OCI-LY7 (cell line): Measurements from ENCODE around the gene CRYZ. TPM values are rescaled to one million over a fixed set of nuclear protein-coding genes. Genes with fewer than 3 reads are reported as not detected.

Source experiments
- BruUV-seq: library from RNA; stranded (reverse); fragments of 400-500 nt; replicated peaks from 2 replicates; lab custom pipeline; 2021; lab: Mats Ljungman, UMichigan
- CTCF ChIA-PET: fragments of 300-600 bp; sonication (Branson Sonifier 250); formaldehyde crosslinking; loops from one replicate; lab custom pipeline; 2022; ENCODE audit warnings: antibody characterized with exemption; ENCODE audit not compliant: unreplicated experiment; lab: Charles Lee
- POLR2A ChIA-PET: fragments of 300-600 bp; sonication (Branson Sonifier 250); formaldehyde crosslinking; loops from one replicate; lab custom pipeline; 2022; ENCODE audit warnings: antibody characterized with exemption; lab: Charles Lee
- DNase-seq: peaks from one replicate; pipeline ENCODE4 v3.0.0-alpha.2; 2015; ENCODE audit warnings: low spot score
- H2AFZ ChIP-seq: fragments of 200-600 bp; sonication (generic), shearing (Covaris generic); 2 replicates; pipeline ENCODE4 v1.6.1; 2014; ENCODE audit warnings: mild to moderate bottlenecking, antibody characterized with exemption, low read length, moderate library complexity
- H3K27ac ChIP-seq: fragments of 200-600 bp; sonication (generic); 2 replicates; pipeline ENCODE4 v1.5.1; 2014; ENCODE audit warnings: mixed run types, low read depth, mild to moderate bottlenecking, moderate library complexity, low read length, inconsistent platforms; ENCODE audit not compliant: poor library complexity, severe bottlenecking
- H3K36me3 ChIP-seq: fragments of 200-600 bp; sonication (generic); 2 replicates; pipeline ENCODE4 v1.6.1; 2014; ENCODE audit warnings: mild to moderate bottlenecking, antibody characterized with exemption, low read length, moderate library complexity, mixed read lengths; ENCODE audit not compliant: insufficient read depth
- H3K4me1 ChIP-seq: fragments of 200-600 bp; sonication (generic); 2 replicates; pipeline ENCODE4 v1.5.1; 2014; ENCODE audit warnings: mild to moderate bottlenecking, low read length; ENCODE audit not compliant: insufficient read depth, poor library complexity, severe bottlenecking
- H3K4me2 ChIP-seq: fragments of 200-600 bp; sonication (generic); 2 replicates; pipeline ENCODE4 v1.6.1; 2014; ENCODE audit warnings: mild to moderate bottlenecking, low read length
- H3K4me3 ChIP-seq: fragments of 200-600 bp; sonication (generic); 2 replicates; pipeline ENCODE4 v1.5.1; 2014; ENCODE audit warnings: mild to moderate bottlenecking, low read depth, low read length; ENCODE audit not compliant: poor library complexity, severe bottlenecking
- H3K79me2 ChIP-seq: fragments of 200-600 bp; sonication (generic); 2 replicates; pipeline ENCODE4 v1.6.1; 2016; ENCODE audit warnings: low read depth, mild to moderate bottlenecking, low read length, moderate library complexity, mixed read lengths; ENCODE audit not compliant: insufficient read depth
- H3K9me2 ChIP-seq: fragments of 200-600 bp; sonication (generic); 2 replicates; pipeline ENCODE4 v1.6.1; 2016; ENCODE audit warnings: mild to moderate bottlenecking, low read length, mixed read lengths; ENCODE audit not compliant: insufficient read depth
- H3K9me3 ChIP-seq: fragments of 200-600 bp; sonication (generic); 2 replicates; pipeline ENCODE4 v1.6.1; 2014; ENCODE audit warnings: mild to moderate bottlenecking, mixed run types, low read length, mixed read lengths
- H4K20me1 ChIP-seq: fragments of 200-600 bp; sonication (generic); 2 replicates; pipeline ENCODE4 v1.6.1; 2014; ENCODE audit warnings: mild to moderate bottlenecking, antibody characterized with exemption, low read length, moderate library complexity, mixed read lengths; ENCODE audit not compliant: insufficient read depth
- EZH2phosphoT487 ChIP-seq: fragments of 200-600 bp; sonication (generic); IDR thresholded peaks from 2 replicates; pipeline ENCODE4 v1.6.1; 2018; ENCODE audit warnings: low read depth, borderline replicate concordance, mild to moderate bottlenecking, mixed run types, antibody characterized with exemption, low read length, moderate library complexity, mixed read lengths
- intact Hi-C: fragments of 100-400 bp; cut with micrococcal nuclease; formaldehyde crosslinking; loops from one replicate; pipeline ENCODE4 v1.10.0; 2022; ENCODE audit not compliant: unreplicated experiment
- total RNA-seq, 2 experiments: library from RNA; depleted of rRNA in 1 of 2; stranded (reverse); fragments of >200 nt in 1 of 2; shearing (Covaris generic) in 1 of 2; gene quantifications; 2 replicates each; pipeline ENCODE4 v1.2.3, GENCODE V29; 2014 to 2022
- TF ChIP-seq, protein P1 (sequence below): fragments of 200-600 bp; sonication (generic); conservative IDR thresholded peaks from 2 replicates; pipeline ENCODE4 v1.5.1; 2014; ENCODE audit warnings: mild to moderate bottlenecking, antibody characterized with exemption, low read length, moderate library complexity, mixed read lengths

The CRYZ gene
- total RNA-seq, 2 experiments from 2014 or later = 27.8 to 39.0 TPM

DNA sequence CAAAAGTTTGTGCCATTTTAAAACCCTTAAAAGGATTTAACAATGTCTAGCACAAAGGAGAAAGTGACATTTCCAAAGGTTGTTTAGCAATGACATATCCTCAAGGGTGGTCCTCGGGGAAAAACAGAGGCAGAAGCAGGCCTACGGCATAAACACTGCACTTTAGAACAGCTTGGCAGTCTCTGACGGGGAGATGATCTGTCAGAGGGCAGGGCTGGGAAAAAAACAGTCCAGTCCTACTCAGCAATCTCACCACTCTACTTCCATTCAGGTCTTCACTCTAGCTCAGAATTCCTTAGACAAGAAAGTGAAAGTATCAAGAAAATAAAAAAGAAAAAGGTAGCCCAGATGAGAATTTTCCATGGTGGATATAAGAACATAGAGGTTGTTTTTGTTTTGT, 4.1 kb downstream of the CRYZ start:
- H3K79me2 ChIP-seq = peaks cover 4% of the 10 kb centered on the region; the same call in 1 of the 2 replicates
- H3K4me1 ChIP-seq = peaks cover 9% of the 10 kb centered on the region
- intact Hi-C loops = no loop called here
- H3K27ac ChIP-seq = no peak overlapping the region
- BruUV-seq = no TSS peak
- H4K20me1 ChIP-seq = no peaks in the 10 kb centered on the region
- ChIA-PET POLR2A (interaction anchor here (0.7 kb wide), 1 partner anchor 183 kb away, joined by 4 read pairs; no protein-coding TSS in a partner anchor), CTCF (no interaction called here)
- H3K4me2 ChIP-seq = no peak overlapping the region
- no peak for DNase-seq
- no peaks in the 10 kb centered on the region for H3K9me2 ChIP-seq
- H3K36me3 ChIP-seq = peaks cover 45% of the 10 kb centered on the region
- H2AFZ ChIP-seq = no peak overlapping the region
- H3K9me3 ChIP-seq = peaks cover 18% of the 10 kb centered on the region; the same call in 1 of the 2 replicates
- TF ChIP-seq, protein P1, sequence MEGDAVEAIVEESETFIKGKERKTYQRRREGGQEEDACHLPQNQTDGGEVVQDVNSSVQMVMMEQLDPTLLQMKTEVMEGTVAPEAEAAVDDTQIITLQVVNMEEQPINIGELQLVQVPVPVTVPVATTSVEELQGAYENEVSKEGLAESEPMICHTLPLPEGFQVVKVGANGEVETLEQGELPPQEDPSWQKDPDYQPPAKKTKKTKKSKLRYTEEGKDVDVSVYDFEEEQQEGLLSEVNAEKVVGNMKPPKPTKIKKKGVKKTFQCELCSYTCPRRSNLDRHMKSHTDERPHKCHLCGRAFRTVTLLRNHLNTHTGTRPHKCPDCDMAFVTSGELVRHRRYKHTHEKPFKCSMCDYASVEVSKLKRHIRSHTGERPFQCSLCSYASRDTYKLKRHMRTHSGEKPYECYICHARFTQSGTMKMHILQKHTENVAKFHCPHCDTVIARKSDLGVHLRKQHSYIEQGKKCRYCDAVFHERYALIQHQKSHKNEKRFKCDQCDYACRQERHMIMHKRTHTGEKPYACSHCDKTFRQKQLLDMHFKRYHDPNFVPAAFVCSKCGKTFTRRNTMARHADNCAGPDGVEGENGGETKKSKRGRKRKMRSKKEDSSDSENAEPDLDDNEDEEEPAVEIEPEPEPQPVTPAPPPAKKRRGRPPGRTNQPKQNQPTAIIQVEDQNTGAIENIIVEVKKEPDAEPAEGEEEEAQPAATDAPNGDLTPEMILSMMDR = no peak
- no peak for TF ChIP-seq EZH2phosphoT487
- no peak overlapping the region for H3K4me3 ChIP-seq

DNA sequence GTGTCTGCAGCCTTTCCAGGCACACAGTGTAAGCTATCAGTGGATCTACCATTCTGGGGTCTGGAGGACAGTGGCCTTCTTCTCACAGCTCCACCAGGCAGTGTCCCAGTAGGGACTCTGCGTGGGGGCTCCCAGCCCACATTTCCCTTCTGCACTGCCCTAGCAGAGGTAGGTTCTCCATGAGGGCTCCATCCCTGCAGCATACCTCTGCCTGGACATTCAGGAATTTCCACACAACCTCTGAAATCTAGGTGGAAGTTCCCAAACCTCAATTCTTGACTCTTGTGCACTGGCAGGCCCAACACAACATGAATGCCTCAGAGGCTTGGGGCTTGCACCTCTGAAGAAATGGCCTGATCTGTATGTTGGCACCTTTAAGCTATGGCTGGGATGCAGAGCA, 6.8 kb downstream of the CRYZ start:
- no peaks in the 10 kb centered on the region for H3K79me2 ChIP-seq
- H2AFZ ChIP-seq = no peak overlapping the region
- POLR2A ChIA-PET = interaction anchor here (0.9 kb wide), 1 partner anchor 10 kb away, joined by 4 read pairs; no protein-coding TSS in a partner anchor
- no peaks in the 10 kb centered on the region for H4K20me1 ChIP-seq
- no peak for DNase-seq
- CTCF ChIA-PET = interaction anchor here (0.6 kb wide), 1 partner anchor 1445 kb away, joined by 3 read pairs; no protein-coding TSS in a partner anchor
- no peak overlapping the region for H3K4me2 ChIP-seq
- intact Hi-C loops = no loop called here
- BruUV-seq = no TSS peak
- no peaks in the 10 kb centered on the region for H3K4me1 ChIP-seq
- no peak overlapping the region for H3K27ac ChIP-seq
- peaks cover 71% of the 10 kb centered on the region for H3K36me3 ChIP-seq
- no peak overlapping the region for H3K4me3 ChIP-seq
- peaks cover 18% of the 10 kb centered on the region; the same call in 1 of the 2 replicates for H3K9me3 ChIP-seq
- no peaks in the 10 kb centered on the region for H3K9me2 ChIP-seq
- no peak for TF ChIP-seq EZH2phosphoT487

DNA sequence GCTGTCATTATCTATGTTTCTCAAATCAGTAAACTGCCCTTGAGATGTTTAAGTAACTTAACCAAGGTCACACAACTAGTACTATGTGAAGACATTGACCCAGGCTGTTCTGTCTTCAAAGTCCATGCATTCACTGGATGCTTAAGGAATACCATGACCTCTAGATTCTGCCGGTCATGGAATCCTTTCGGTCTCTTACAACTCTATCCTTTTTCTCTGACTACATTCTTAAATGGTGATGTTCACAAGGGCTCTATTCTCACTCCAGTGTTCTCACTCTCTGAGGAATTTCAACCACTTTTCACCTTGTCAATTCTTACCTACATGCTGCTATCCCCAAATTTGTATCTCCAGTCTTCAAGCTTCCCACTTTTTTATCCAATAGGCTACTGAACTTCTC, 15.2 kb downstream of the CRYZ start:
- no peaks in the 10 kb centered on the region for H3K9me2 ChIP-seq
- CTCF ChIA-PET = no interaction called here
- no peak for DNase-seq
- POLR2A ChIA-PET = interaction anchor here (2.5 kb wide), 1 partner anchor 13 kb away, joined by 11 read pairs; no protein-coding TSS in a partner anchor
- TF ChIP-seq, protein P1 = no peak
- no peak for TF ChIP-seq EZH2phosphoT487
- H4K20me1 ChIP-seq = no peaks in the 10 kb centered on the region
- H3K27ac ChIP-seq = no peak overlapping the region
- H3K4me3 ChIP-seq = no peak overlapping the region
- no peaks in the 10 kb centered on the region for H3K79me2 ChIP-seq
- H2AFZ ChIP-seq = no peak overlapping the region
- intact Hi-C loops = no loop called here
- no TSS peak for BruUV-seq
- H3K4me1 ChIP-seq = no peaks in the 10 kb centered on the region
- peaks cover 85% of the 10 kb centered on the region for H3K36me3 ChIP-seq
- no peak overlapping the region for H3K4me2 ChIP-seq
- no peaks in the 10 kb centered on the region for H3K9me3 ChIP-seq
